Nephron (organoid): Measurements from ENCODE around the gene CCDC88C.

ENCODE experiments used
- H3K27ac Mint-ChIP-seq, 3 experiments: 2 replicates each; pipeline ENCODE4 v1.8.0; 2020; ENCODE audit warnings: mixed read lengths in 3 of 3, mild to moderate bottlenecking in 2 of 3, moderate library complexity in 1 of 3
- H3K27me3 Mint-ChIP-seq: 2 replicates; pipeline ENCODE4 v1.8.0; 2021; ENCODE audit warnings: low read depth, mild to moderate bottlenecking, moderate library complexity, mixed read lengths
- H3K36me3 Mint-ChIP-seq: 2 replicates; pipeline ENCODE4 v1.8.0; 2020; ENCODE audit warnings: low read depth, mixed read lengths
- H3K4me1 Mint-ChIP-seq: 2 replicates; pipeline ENCODE4 v1.8.0; 2020; ENCODE audit warnings: mixed read lengths
- H3K4me3 Mint-ChIP-seq, 3 experiments: 2 replicates each; pipeline ENCODE4 v1.8.0; 2020; ENCODE audit warnings: mild to moderate bottlenecking in 3 of 3, mixed read lengths in 3 of 3, moderate library complexity in 2 of 3
- H3K9me3 Mint-ChIP-seq: 2 replicates; pipeline ENCODE4 v1.8.0; 2020; ENCODE audit warnings: mixed read lengths
- TF ChIP-seq, protein P1 (sequence below), 3 experiments: fragments of 200-600 bp; sonication (generic); IDR thresholded peaks; one replicate each; pipeline ENCODE4 v1.5.0; 2021; ENCODE audit warnings: antibody characterized with exemption in 3 of 3; ENCODE audit not compliant: unreplicated experiment in 3 of 3

The CCDC88C gene

DNA sequence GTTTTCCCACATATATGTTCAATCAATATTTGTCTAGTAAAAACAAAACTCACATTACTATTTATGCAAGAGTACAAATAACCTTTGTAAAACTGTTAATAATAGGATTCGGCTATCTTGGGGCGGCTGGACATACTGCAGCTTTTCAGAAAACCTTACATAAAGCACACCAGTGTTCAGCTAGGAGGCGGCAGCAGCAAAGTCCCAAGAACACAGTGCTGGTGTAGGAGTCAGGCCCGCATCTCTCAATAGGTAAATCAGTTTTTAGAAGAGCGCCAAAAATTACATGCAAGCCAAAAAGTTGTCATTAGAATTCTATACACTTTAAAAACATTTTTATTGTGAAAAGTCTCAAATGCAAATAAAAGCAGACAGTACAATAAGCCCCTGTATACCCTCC lies 37.5 kb downstream of the CCDC88C start:
- Mint-ChIP-seq H3K36me3 (no peaks in the 10 kb centered on the region), H3K4me1 (peaks cover 93% of the 10 kb centered on the region), H3K27ac (peak overlapping the region; percentile 78 to 92 (median 91)), H3K4me3 (peak overlapping the region in 1 of 3 experiments; percentile 37), H3K27me3 (peaks cover 17% of the 10 kb centered on the region), H3K9me3 (no peaks in the 10 kb centered on the region)
- TF ChIP-seq, protein P1, sequence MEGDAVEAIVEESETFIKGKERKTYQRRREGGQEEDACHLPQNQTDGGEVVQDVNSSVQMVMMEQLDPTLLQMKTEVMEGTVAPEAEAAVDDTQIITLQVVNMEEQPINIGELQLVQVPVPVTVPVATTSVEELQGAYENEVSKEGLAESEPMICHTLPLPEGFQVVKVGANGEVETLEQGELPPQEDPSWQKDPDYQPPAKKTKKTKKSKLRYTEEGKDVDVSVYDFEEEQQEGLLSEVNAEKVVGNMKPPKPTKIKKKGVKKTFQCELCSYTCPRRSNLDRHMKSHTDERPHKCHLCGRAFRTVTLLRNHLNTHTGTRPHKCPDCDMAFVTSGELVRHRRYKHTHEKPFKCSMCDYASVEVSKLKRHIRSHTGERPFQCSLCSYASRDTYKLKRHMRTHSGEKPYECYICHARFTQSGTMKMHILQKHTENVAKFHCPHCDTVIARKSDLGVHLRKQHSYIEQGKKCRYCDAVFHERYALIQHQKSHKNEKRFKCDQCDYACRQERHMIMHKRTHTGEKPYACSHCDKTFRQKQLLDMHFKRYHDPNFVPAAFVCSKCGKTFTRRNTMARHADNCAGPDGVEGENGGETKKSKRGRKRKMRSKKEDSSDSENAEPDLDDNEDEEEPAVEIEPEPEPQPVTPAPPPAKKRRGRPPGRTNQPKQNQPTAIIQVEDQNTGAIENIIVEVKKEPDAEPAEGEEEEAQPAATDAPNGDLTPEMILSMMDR (IDR thresholded peaks at IDR 0.05; ENCODE audit: unreplicated experiment in 3 of 3), result no peak

GRCh38 chr14:91379579-91379932 lies 38.1 kb downstream of the CCDC88C start:
- peak overlapping the region; percentile 78 to 92 (median 91) for H3K27ac Mint-ChIP-seq
- no peaks in the 10 kb centered on the region for H3K36me3 Mint-ChIP-seq
- peaks cover 20% of the 10 kb centered on the region for H3K27me3 Mint-ChIP-seq
- TF ChIP-seq, protein P1 (IDR thresholded peaks at IDR 0.05; ENCODE audit: unreplicated experiment in 3 of 3), result no peak
- H3K4me1 Mint-ChIP-seq, result peaks cover 93% of the 10 kb centered on the region
- H3K4me3 Mint-ChIP-seq, result no peak overlapping the region
- no peaks in the 10 kb centered on the region for H3K9me3 Mint-ChIP-seq

- H3K9me3 Mint-ChIP-seq, result no peaks in the 10 kb centered on the region
- peaks cover 24% of the 10 kb centered on the region for H3K27me3 Mint-ChIP-seq
- no peaks in the 10 kb centered on the region for H3K36me3 Mint-ChIP-seq
- no peak overlapping the region for H3K4me3 Mint-ChIP-seq
- TF ChIP-seq, protein P1 (IDR thresholded peaks at IDR 0.05; ENCODE audit: unreplicated experiment in 3 of 3), result no peak
- H3K4me1 Mint-ChIP-seq, result peaks cover 94% of the 10 kb centered on the region
- H3K27ac Mint-ChIP-seq, result peak overlapping the region in 2 of 3 experiments; percentile 91 to 92
These were observed 38.6 kb downstream of the CCDC88C start for GRCh38 chr14:91378930-91379578.

DNA sequence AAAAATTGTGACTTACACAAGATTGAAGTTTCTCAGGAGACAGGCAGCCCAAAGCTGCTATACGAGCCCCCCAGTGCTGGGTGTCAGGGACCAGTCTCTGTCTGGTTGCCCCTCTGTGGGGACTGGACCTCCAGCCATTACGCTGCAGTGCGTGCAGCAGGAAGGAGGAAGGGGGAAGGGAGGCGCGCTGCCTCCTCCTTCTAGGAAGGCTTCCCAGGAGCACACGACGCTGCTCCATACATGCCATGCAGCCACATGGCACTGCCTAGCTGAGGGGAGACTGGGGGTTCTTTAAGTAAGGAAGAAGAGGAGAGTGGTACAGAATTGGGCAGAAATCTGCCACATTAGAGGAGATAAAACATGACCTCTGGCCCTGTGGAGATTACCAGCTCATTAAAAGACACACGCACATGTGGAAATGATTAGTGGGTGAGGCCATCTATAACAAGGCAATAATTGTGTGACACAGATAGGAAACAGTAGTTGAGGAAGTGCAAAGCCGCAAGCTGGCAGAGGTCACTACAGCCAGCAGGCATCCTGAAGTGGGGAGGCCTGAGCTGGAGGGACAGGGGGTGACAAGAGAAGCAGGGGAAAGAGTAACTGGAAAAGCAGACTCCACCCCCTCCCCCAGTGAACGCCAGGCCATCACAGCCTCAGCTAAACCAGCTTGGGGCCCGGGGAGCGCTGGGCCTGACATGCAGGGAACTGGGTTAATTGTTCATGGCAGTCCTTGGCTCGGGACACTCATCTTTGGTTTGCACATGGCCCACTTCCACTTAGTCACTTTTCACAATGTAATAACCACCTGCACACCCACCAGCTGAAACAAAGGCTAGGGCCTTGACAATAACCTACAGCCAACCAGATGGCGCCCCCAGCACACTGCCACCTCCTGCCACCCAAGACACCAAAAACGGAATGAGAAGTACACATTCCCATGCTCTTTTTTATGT lies 39.6 kb downstream of the CCDC88C start:
- Mint-ChIP-seq H3K9me3 (no peaks in the 10 kb centered on the region), H3K4me3 (peak overlapping the region in 1 of 3 experiments; percentile 20), H3K27ac (peak overlapping the region in 2 of 3 experiments; percentile 79 to 91), H3K4me1 (peaks cover 95% of the 10 kb centered on the region), H3K36me3 (no peaks in the 10 kb centered on the region), H3K27me3 (peaks cover 24% of the 10 kb centered on the region)
- TF ChIP-seq, protein P1 (IDR thresholded peaks at IDR 0.05; ENCODE audit: unreplicated experiment in 3 of 3), result no peak

GRCh38 chr14:91376547-91377477 lies 40.8 kb downstream of the CCDC88C start:
- no peaks in the 10 kb centered on the region for H3K36me3 Mint-ChIP-seq
- TF ChIP-seq, protein P1 (IDR thresholded peaks at IDR 0.05; ENCODE audit: unreplicated experiment in 3 of 3), result no peak
- H3K27ac Mint-ChIP-seq, result peak overlapping the region in 2 of 3 experiments; percentile 51 to 91
- H3K4me3 Mint-ChIP-seq, result no peak overlapping the region
- peaks cover 86% of the 10 kb centered on the region for H3K4me1 Mint-ChIP-seq
- no peaks in the 10 kb centered on the region for H3K9me3 Mint-ChIP-seq
- H3K27me3 Mint-ChIP-seq, result peaks cover 21% of the 10 kb centered on the region
